Measurements from ENCODE around the gene REG4.

Gene REG4

DNA sequence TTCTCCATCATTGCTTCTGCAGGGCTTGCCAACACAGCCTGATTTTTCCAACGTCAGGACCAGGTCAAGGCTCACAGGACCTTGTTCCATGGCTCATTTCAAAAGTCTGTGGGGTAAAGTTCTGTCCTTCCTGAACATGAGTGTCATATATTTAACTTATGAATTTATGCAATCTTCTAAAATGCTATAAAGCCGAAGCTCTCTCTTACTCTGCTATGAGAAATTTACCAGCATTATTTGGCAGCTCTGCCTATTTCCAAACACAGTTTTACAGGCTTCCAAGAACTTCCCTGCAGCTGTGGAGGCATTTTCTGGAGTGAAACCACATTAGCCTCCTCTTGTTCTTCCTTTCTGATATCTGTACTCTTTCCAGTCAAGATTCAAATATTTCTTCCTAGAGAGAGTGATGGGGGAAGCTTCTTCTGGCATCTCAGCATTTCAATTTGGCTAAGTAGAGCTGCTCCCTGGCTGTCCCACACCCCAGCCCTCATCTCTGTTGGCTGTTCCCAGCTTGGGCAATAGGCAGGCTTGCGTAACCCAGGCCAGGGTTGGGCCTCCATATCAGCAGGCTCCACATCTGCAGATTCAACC, 27.0 kb downstream of the REG4 start:
- no peaks in the 10 kb centered on the region for H3K9me3 ChIP-seq (replicated peaks in 1 of 11)
- H3K4me3 ChIP-seq = no peak overlapping the region
- TF ChIP-seq Cebpa-rat (IDR thresholded peaks at IDR 0.05) = peak in 4 of 11 experiments; percentile 14 to 25 (median 22); a peak in 2 of 22 replicates
- no peak overlapping the region for H3K9ac ChIP-seq
- H3K27ac ChIP-seq = no peak overlapping the region
- H3K4me2 ChIP-seq = peak overlapping the region in 6 of 11 experiments; percentile 11 to 53 (median 45); a peak in 12 of 22 replicates
- peaks cover 0 to 28% (median 14%) of the 10 kb centered on the region in 10 experiments; a peak in 12 of 20 replicates for H3K4me1 ChIP-seq
- H4K20me1 ChIP-seq = no peaks in the 10 kb centered on the region
- no peaks in the 10 kb centered on the region for H3K36me3 ChIP-seq
- H3K27me3 ChIP-seq = no peaks in the 10 kb centered on the region

- Histone ChIP-seq H3K9me3 (replicated peaks in 1 of 11) (no peaks in the 10 kb centered on the region), H3K4me2 (peak overlapping the region in 6 of 11 experiments; percentile 41 to 53 (median 45); a peak in 13 of 22 replicates), H3K9ac (no peak overlapping the region), H3K27me3 (no peaks in the 10 kb centered on the region), H3K27ac (no peak overlapping the region), H3K36me3 (no peaks in the 10 kb centered on the region), H4K20me1 (no peaks in the 10 kb centered on the region), H3K4me3 (no peak overlapping the region), H3K4me1 (peaks cover 0 to 28% (median 14%) of the 10 kb centered on the region in 10 experiments; a peak in 12 of 20 replicates)
- TF ChIP-seq Cebpa-rat (IDR thresholded peaks at IDR 0.05) = peak; percentile 41 to 90 (median 78); a peak in 17 of 22 replicates
Measured at GRCh38 chr1:119783354-119784185, 27.7 kb downstream of the REG4 start.

- Histone ChIP-seq H3K4me1 (peaks cover 0 to 28% (median 14%) of the 10 kb centered on the region in 10 experiments; a peak in 12 of 20 replicates), H3K9ac (no peak overlapping the region), H4K20me1 (no peaks in the 10 kb centered on the region), H3K4me3 (no peak overlapping the region), H3K27ac (no peak overlapping the region), H3K36me3 (no peaks in the 10 kb centered on the region), H3K9me3 (replicated peaks in 1 of 11) (no peaks in the 10 kb centered on the region), H3K4me2 (peak overlapping the region in 6 of 11 experiments; percentile 15 to 53 (median 44); a peak in 5 of 22 replicates), H3K27me3 (no peaks in the 10 kb centered on the region)
- no peak for TF ChIP-seq Cebpa-rat (IDR thresholded peaks at IDR 0.05)
Measured at GRCh38 chr1:119782631-119783325, 28.5 kb downstream of the REG4 start.

DNA sequence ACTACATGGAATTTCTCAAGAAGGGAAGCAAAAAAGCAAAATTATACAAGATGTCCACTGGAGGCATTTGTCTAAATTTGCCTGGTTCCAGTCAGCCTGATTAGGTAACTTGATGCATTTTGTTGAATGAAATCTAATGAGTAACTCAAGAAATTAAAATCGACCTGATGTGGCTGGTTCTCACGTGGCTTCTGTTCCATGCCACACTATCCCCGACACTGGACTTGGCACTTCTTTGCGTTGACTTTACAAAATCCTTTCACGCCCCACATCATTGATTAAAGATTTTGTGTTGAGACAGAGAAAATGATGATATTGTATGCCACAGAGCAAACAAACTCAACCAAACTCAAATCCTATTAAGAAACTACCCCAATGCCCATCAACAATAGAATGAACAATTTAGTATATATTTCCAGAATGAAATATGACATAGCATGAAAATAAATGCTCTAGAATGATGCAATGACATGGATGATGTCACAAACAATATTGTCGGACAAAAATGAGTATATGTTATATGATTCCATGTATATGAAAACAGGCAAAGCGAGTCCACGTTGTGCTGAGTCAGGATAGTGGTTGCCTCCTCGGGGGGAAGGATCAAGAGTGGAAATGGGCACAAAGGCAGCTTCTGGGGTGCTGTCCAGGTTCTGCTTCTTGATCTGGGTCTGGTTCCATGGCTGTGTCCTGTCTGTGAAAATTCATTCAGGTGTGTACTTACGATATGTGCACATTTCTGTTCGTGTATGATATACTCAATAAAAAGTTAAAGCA, 29.6 kb downstream of the REG4 start:
- Histone ChIP-seq H3K27ac (no peak overlapping the region), H3K36me3 (no peaks in the 10 kb centered on the region), H3K4me3 (no peak overlapping the region), H3K4me1 (peaks cover 0 to 27% (median 14%) of the 10 kb centered on the region in 10 experiments; a peak in 12 of 20 replicates), H3K27me3 (no peaks in the 10 kb centered on the region), H3K9me3 (replicated peaks in 1 of 11) (no peaks in the 10 kb centered on the region), H4K20me1 (no peaks in the 10 kb centered on the region), H3K9ac (no peak overlapping the region), H3K4me2 (no peak overlapping the region)
- TF ChIP-seq Cebpa-rat (IDR thresholded peaks at IDR 0.05) = no peak

DNA sequence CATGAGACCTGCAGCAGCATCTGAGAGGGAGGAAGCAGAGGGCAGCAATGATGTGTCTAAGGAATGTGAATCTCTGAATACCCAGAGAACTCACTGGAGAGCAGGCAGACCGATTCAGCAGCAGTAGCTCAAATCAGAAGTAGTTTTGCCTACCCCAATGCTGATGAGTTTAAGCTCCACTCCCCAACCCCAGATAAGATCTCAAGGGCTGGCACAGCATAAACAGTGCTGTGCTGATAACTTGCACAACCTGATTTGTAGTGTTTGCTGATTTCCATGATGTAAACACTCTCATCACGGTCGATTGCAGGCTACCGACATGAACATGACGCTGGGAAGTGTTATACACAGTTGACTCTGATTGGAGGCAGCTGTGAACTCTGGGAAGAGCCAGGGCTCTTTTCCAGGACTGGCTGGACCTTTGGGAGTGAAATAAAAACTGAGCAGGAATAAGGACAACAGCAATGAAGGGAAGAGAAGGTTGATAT, 31.3 kb downstream of the REG4 start:
- H3K27ac ChIP-seq = no peak overlapping the region

GRCh38 chr1:119778886-119779560, 32.2 kb downstream of the REG4 start:
- Histone ChIP-seq H3K27me3 (no peaks in the 10 kb centered on the region), H3K4me2 (no peak overlapping the region), H3K36me3 (no peaks in the 10 kb centered on the region), H4K20me1 (no peaks in the 10 kb centered on the region), H3K4me1 (peaks cover 0 to 15% (median 9%) of the 10 kb centered on the region in 10 experiments; a peak in 12 of 20 replicates), H3K9me3 (replicated peaks in 1 of 11) (no peaks in the 10 kb centered on the region), H3K4me3 (no peak overlapping the region), H3K9ac (no peak overlapping the region), H3K27ac (no peak overlapping the region)
- no peak for TF ChIP-seq Cebpa-rat (IDR thresholded peaks at IDR 0.05)

More for the DNA sequence above, 31.3 kb downstream of the REG4 start:
- Histone ChIP-seq H3K9me3 (replicated peaks in 1 of 11) (no peaks in the 10 kb centered on the region), H3K36me3 (no peaks in the 10 kb centered on the region), H3K4me2 (no peak overlapping the region), H3K4me1 (peaks cover 0 to 24% (median 14%) of the 10 kb centered on the region in 10 experiments; a peak in 12 of 20 replicates), H3K4me3 (no peak overlapping the region), H3K9ac (no peak overlapping the region), H3K27me3 (no peaks in the 10 kb centered on the region), H4K20me1 (no peaks in the 10 kb centered on the region)
- TF ChIP-seq Cebpa-rat (IDR thresholded peaks at IDR 0.05) = no peak

DNA sequence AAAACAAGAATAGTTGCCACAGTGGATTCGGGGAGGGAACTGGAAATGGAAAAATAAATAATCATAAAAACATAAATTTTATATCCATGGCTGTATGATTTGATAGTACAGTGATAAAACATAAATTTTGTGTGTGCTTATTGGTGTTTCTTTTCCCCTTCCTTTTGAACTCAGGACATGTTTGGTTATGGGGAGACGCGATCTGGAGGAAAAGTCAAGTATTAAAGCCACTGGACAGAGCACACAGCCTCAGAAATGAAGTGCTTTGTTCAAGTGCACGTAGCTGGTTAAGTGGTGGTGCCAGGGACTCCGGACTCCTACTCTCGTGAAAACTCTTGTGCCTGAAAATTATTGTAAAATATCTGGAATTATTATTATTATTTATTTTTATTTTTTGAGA, 32.9 kb downstream of the REG4 start:
- Histone ChIP-seq H3K4me2 (no peak overlapping the region), H3K27ac (no peak overlapping the region), H3K27me3 (no peaks in the 10 kb centered on the region), H3K4me3 (no peak overlapping the region), H3K9ac (no peak overlapping the region), H3K36me3 (no peaks in the 10 kb centered on the region), H3K9me3 (replicated peaks in 1 of 11) (no peaks in the 10 kb centered on the region), H4K20me1 (no peaks in the 10 kb centered on the region), H3K4me1 (peaks cover 0 to 9% (median 2%) of the 10 kb centered on the region in 10 experiments; a peak in 12 of 20 replicates)
- no peak for TF ChIP-seq Cebpa-rat (IDR thresholded peaks at IDR 0.05)
